ENCODE data around the gene GMPR. TPM values are rescaled to one million over a fixed set of nuclear protein-coding genes. Genes with fewer than 3 reads are reported as not detected.

Gene GMPR
- total RNA-seq, 1 experiment from 2014 or later = 24.0 TPM

DNA sequence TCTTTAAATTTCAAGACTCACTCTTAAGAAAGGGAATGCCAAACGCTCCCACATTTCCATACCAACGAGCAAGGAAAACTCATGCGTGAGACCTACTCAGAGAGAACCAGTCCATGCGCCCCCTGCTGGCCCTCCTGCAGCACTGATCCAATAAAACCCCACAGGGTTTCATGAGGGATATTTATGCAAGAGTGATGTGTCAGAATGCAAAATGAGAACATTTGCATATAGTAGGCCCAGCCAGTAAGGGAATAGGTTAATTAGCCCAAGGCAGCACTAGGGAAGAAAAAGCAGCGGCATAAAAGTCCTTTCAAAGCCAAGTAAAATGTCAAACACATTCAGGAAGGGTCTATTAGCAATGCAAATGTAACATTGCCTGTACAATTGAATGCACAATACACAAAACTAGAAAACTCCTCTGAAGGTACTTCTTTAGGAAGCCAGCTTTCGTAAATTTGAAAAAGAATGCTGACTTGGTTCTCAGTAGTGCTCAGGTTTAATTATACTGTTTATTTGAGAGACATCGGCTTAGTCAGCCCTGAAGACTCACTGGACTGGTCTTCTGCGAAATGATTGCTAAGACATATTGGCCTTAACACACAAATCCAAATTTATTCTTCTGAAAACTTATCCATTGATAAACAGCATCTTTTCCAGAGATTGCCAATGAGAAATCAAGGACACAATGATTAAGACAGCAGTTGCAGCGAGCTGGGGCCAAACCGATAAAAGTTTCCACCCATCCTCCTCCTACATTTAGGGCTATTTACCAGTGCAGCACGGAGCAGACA is 93.2 kb downstream of the GMPR start:
- RAD21 ChIA-PET (ENCODE audit: low non-redundant PET in 1 of 2, low total read pairs in 2 of 2, uncharacterized antibody in 2 of 2, unreplicated experiment in 2 of 2) = no interaction called here
- no peak overlapping the region for H3K27ac ChIP-seq (ENCODE audit: low read depth, low read length)
- intact Hi-C loops (cut with micrococcal nuclease) = loop anchor here (1.0 to 5.0 kb wide), 7 partner anchors 45 to 761 kb away; no protein-coding TSS in a partner anchor
- TF ChIP-seq, protein P1, sequence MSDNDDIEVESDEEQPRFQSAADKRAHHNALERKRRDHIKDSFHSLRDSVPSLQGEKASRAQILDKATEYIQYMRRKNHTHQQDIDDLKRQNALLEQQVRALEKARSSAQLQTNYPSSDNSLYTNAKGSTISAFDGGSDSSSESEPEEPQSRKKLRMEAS (IDR thresholded peaks at IDR 0.05) = no peak
- TF ChIP-seq CEBPB (IDR thresholded peaks at IDR 0.05; ENCODE audit: low read depth) (no peak), EZH2phosphoT487 (IDR thresholded peaks at IDR 0.05; ENCODE audit: borderline replicate concordance) (no peak), EZH2 (IDR thresholded peaks at IDR 0.05) (no peak), JUND (IDR thresholded peaks at IDR 0.05) (no peak), YY1 (IDR thresholded peaks at IDR 0.05; ENCODE audit: extremely low read depth, insufficient replicate concordance, low read depth, low read length) (peak; percentile 48), SIN3A (IDR thresholded peaks at IDR 0.05; ENCODE audit: low read depth) (no peak), TCF7L2 (IDR thresholded peaks at IDR 0.05; ENCODE audit: borderline replicate concordance, extremely low read depth, insufficient read depth, insufficient read length) (no peak), POLR2AphosphoS5 (IDR thresholded peaks at IDR 0.05; ENCODE audit: low read depth, low read length) (no peak), CBX3 (IDR thresholded peaks at IDR 0.05; ENCODE audit: low read depth) (no peak), POLR2A (IDR thresholded peaks at IDR 0.05; ENCODE audit: borderline replicate concordance, extremely low read depth, insufficient read depth, insufficient read length) (no peak), ELF1 (IDR thresholded peaks at IDR 0.05; ENCODE audit: borderline replicate concordance, low read depth) (no peak), ZFX (IDR thresholded peaks at IDR 0.05) (no peak), ZNF274 (IDR thresholded peaks at IDR 0.05; ENCODE audit: low read depth, low read length) (no peak), EGR1 (IDR thresholded peaks at IDR 0.05; ENCODE audit: low read depth) (no peak), RAD21 (IDR thresholded peaks at IDR 0.05; ENCODE audit: low read depth) (peak; percentile 60), SRF (IDR thresholded peaks at IDR 0.05; ENCODE audit: low read depth) (no peak)
- TF ChIP-seq, protein P2, sequence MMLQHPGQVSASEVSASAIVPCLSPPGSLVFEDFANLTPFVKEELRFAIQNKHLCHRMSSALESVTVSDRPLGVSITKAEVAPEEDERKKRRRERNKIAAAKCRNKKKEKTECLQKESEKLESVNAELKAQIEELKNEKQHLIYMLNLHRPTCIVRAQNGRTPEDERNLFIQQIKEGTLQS (IDR thresholded peaks at IDR 0.05) = no peak
- TF ChIP-seq, protein P3, sequence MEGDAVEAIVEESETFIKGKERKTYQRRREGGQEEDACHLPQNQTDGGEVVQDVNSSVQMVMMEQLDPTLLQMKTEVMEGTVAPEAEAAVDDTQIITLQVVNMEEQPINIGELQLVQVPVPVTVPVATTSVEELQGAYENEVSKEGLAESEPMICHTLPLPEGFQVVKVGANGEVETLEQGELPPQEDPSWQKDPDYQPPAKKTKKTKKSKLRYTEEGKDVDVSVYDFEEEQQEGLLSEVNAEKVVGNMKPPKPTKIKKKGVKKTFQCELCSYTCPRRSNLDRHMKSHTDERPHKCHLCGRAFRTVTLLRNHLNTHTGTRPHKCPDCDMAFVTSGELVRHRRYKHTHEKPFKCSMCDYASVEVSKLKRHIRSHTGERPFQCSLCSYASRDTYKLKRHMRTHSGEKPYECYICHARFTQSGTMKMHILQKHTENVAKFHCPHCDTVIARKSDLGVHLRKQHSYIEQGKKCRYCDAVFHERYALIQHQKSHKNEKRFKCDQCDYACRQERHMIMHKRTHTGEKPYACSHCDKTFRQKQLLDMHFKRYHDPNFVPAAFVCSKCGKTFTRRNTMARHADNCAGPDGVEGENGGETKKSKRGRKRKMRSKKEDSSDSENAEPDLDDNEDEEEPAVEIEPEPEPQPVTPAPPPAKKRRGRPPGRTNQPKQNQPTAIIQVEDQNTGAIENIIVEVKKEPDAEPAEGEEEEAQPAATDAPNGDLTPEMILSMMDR (IDR thresholded peaks at IDR 0.05 in 2 of 3, conservative IDR thresholded peaks at IDR 0.05 in 1 of 3; ENCODE audit: borderline replicate concordance in 1 of 3, insufficient read depth in 1 of 3, low read depth in 2 of 3, low read length in 2 of 3) = peak; percentile 68 to 98 (median 96)
- TF ChIP-seq, protein P4, sequence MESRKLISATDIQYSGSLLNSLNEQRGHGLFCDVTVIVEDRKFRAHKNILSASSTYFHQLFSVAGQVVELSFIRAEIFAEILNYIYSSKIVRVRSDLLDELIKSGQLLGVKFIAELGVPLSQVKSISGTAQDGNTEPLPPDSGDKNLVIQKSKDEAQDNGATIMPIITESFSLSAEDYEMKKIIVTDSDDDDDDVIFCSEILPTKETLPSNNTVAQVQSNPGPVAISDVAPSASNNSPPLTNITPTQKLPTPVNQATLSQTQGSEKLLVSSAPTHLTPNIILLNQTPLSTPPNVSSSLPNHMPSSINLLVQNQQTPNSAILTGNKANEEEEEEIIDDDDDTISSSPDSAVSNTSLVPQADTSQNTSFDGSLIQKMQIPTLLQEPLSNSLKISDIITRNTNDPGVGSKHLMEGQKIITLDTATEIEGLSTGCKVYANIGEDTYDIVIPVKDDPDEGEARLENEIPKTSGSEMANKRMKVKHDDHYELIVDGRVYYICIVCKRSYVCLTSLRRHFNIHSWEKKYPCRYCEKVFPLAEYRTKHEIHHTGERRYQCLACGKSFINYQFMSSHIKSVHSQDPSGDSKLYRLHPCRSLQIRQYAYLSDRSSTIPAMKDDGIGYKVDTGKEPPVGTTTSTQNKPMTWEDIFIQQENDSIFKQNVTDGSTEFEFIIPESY (IDR thresholded peaks at IDR 0.05; ENCODE audit: extremely low read depth, insufficient replicate concordance, low read length) = no peak

More for the DNA sequence above, 93.2 kb downstream of the GMPR start:
- Histone ChIP-seq H3K9me3 (ENCODE audit: control insufficient read depth in 1 of 2, insufficient read depth in 1 of 2, low read depth in 1 of 2, low read length in 2 of 2) (no peaks in the 10 kb centered on the region), H3K4me1 (ENCODE audit: control insufficient read depth in 1 of 2, insufficient read depth in 2 of 2, low read length in 2 of 2) (peaks cover 6 to 35% of the 10 kb centered on the region in 2 experiments; a peak in 3 of 4 replicates), H4K20me1 (ENCODE audit: insufficient read depth) (no peaks in the 10 kb centered on the region), H3K79me2 (ENCODE audit: insufficient read depth, low read length) (no peaks in the 10 kb centered on the region), H3K4me2 (ENCODE audit: low read length) (peak overlapping the region; percentile 53), H3K27me3 (ENCODE audit: insufficient read depth, low read length) (no peaks in the 10 kb centered on the region), H3K4me3 (replicated peaks in 1 of 2; ENCODE audit: low read depth in 1 of 2, low read length in 2 of 2) (no peak overlapping the region), H3K36me3 (ENCODE audit: control insufficient read depth in 1 of 2, insufficient read depth in 2 of 2, low read length in 2 of 2) (no peaks in the 10 kb centered on the region), H3K9ac (ENCODE audit: low read length) (no peak overlapping the region), H3K9me2 (ENCODE audit: insufficient read depth) (no peaks in the 10 kb centered on the region), H2AFZ (ENCODE audit: low read depth, low read length, poor library complexity, severe bottlenecking) (no peak overlapping the region)
- peak; percentile 88 for ATAC-seq
- POLR2A ChIA-PET = no interaction called here
- no TSS peak for BruUV-seq (replicated peaks)
- DNase-seq (ENCODE audit: low read depth, low spot score) = no peak
- CTCF ChIA-PET = interaction anchor here (0.8 to 2.7 kb wide), 11 partner anchors 8 to 633 kb away, joined by 3 to 10 read pairs (median 4); no protein-coding TSS in a partner anchor
